Kidney (tissue), 14 donors: ENCODE data around the gene ATP11A. TPM values are rescaled to one million over a fixed set of nuclear protein-coding genes. Genes with fewer than 3 reads are reported as not detected.

Source experiments
- DNase-seq, 5 donors: peaks; one replicate each; pipeline ENCODE4 v3.0.0-alpha.2; 2013 to 2020
- FAIRE-seq: peaks from 2 replicates; lab custom pipeline; 2012; peaks lifted over from hg19 to GRCh38; lab: Jason Lieb, UNC
- H3K27ac ChIP-seq, 2 donors: one replicate each; pipeline ENCODE4 v1.7.0; 2013; ENCODE audit warnings: low read depth in 2 of 2, low read length in 2 of 2, inconsistent platforms in 1 of 2
- H3K27me3 ChIP-seq: one replicate; pipeline ENCODE4 v1.7.1; 2013; ENCODE audit warnings: low read length, inconsistent platforms; ENCODE audit not compliant: control insufficient read depth, insufficient read depth
- H3K36me3 ChIP-seq, 3 donors: one replicate each; pipeline versions ENCODE4 v1.7.0 to v1.7.1; 2013; ENCODE audit warnings: low read length in 3 of 3, control low read depth in 1 of 3, inconsistent platforms in 1 of 3; ENCODE audit not compliant: insufficient read depth in 3 of 3, control insufficient read depth in 2 of 3
- H3K4me1 ChIP-seq, 3 donors: one replicate each; pipeline versions ENCODE4 v1.7.0 to v1.7.1; 2013; ENCODE audit warnings: low read length in 3 of 3, inconsistent platforms in 1 of 3, low read depth in 1 of 3; ENCODE audit not compliant: control insufficient read depth in 2 of 3, insufficient read depth in 2 of 3
- H3K4me3 ChIP-seq, 3 donors: one replicate each; pipeline versions ENCODE4 v1.7.0 to v1.8.1; 2013; ENCODE audit warnings: low read length in 3 of 3, control low read depth in 1 of 3, inconsistent platforms in 1 of 3
- H3K9ac ChIP-seq, 3 donors: one replicate each; pipeline versions ENCODE4 v1.7.0 to v1.7.1; 2013; ENCODE audit warnings: low read length in 3 of 3, control low read depth in 1 of 3, inconsistent platforms in 1 of 3
- H3K9me3 ChIP-seq, 3 donors: one replicate each; pipeline versions ENCODE4 v1.7.0 to v1.7.1; 2013; ENCODE audit warnings: low read length in 3 of 3, control low read depth in 1 of 3, inconsistent platforms in 1 of 3; ENCODE audit not compliant: control insufficient read depth in 2 of 3, insufficient read depth in 1 of 3
- intact Hi-C: fragments of 100-400 bp; cut with DNase I; formaldehyde crosslinking; loops from one replicate; pipeline ENCODE4 v1.11.1; 2022
- polyA plus RNA-seq: library from polyadenylated mRNA; stranded (reverse); fragments of 350-450 nt; fragmentation: Illumina TruSeq; extraction: RNeasy Lipid Tissue Mini Kit (QIAGEN cat#74804); gene quantifications from one replicate; pipeline ENCODE4 v1.2.3, GENCODE V29; 2014; ENCODE audit warnings: low read depth, low replicate concordance; ENCODE audit not compliant: insufficient read depth
- total RNA-seq: library from RNA; stranded (reverse); fragmentation: NEBNext Ultra II Directional; extraction: Animal tissue kit (Norgen Biotek cat#: 25700); gene quantifications from one replicate; pipeline ENCODE4 v1.2.1, GENCODE V29; 2021
- TF ChIP-seq, protein P1 (sequence below): IDR thresholded peaks from 3 replicates; pipeline ENCODE4 v1.5.1; 2012; ENCODE audit warnings: mild to moderate bottlenecking, moderate library complexity, borderline replicate concordance; ENCODE audit not compliant: insufficient read depth; ENCODE audit errors: extremely low read depth
- donor health status: control.
- donor health status: control.
- donor health status: control.
- donor health status: control.
- donor health status: control.
- donor health status: DM: yes; HTN: yes; CAD: no.
- donor health status: Normal renal cell carcinoma (clear cell type).

The ATP11A gene
- total and polyA plus RNA-seq, 2 donors from 2014 or later = 4.9 to 212 TPM

- TF ChIP-seq, protein P1, sequence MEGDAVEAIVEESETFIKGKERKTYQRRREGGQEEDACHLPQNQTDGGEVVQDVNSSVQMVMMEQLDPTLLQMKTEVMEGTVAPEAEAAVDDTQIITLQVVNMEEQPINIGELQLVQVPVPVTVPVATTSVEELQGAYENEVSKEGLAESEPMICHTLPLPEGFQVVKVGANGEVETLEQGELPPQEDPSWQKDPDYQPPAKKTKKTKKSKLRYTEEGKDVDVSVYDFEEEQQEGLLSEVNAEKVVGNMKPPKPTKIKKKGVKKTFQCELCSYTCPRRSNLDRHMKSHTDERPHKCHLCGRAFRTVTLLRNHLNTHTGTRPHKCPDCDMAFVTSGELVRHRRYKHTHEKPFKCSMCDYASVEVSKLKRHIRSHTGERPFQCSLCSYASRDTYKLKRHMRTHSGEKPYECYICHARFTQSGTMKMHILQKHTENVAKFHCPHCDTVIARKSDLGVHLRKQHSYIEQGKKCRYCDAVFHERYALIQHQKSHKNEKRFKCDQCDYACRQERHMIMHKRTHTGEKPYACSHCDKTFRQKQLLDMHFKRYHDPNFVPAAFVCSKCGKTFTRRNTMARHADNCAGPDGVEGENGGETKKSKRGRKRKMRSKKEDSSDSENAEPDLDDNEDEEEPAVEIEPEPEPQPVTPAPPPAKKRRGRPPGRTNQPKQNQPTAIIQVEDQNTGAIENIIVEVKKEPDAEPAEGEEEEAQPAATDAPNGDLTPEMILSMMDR = no peak
- no peaks in the 10 kb centered on the region for H3K27me3 ChIP-seq
- H3K9ac ChIP-seq = no peak overlapping the region
- no peak overlapping the region for H3K4me3 ChIP-seq
- no peaks in the 10 kb centered on the region for H3K9me3 ChIP-seq
- FAIRE-seq (no peak), DNase-seq (no peak)
- intact Hi-C loops = no loop called here
- H3K27ac ChIP-seq = no peak overlapping the region
- peaks cover 0 to 29% (median 18%) of the 10 kb centered on the region in 3 donors for H3K4me1 ChIP-seq
- peaks cover 0 to 10% (median 2%) of the 10 kb centered on the region in 3 donors for H3K36me3 ChIP-seq
Observed at GRCh38 chr13:112910616-112911280, 220.9 kb downstream of the ATP11A start.

DNA sequence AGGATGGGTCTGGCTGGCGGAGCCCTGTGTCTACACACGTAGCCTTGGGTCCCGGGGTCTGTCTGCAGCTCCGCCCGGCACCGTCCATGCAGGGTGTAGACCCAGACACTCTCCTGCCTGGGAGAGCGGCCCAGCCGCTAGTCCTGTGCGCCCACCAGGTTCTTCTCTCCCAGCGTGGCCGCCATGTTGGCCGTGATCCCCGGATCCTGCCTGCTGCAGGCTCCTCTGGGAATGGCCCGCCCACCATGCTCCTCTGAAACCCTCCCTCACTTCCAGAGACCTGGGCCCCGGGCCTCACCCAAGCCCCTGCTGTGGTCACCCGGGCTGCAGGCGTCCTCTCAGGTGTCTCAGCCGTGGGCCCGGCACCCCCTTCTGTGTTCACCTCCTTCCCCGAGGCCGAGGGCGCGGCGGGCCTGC, 221.5 kb downstream of the ATP11A start:
- Histone ChIP-seq H3K27ac (no peak overlapping the region), H3K9ac (no peak overlapping the region), H3K4me1 (peaks cover 0 to 25% (median 14%) of the 10 kb centered on the region in 3 donors), H3K27me3 (no peaks in the 10 kb centered on the region), H3K9me3 (no peaks in the 10 kb centered on the region), H3K36me3 (peaks cover 0 to 6% (median 1%) of the 10 kb centered on the region in 3 donors), H3K4me3 (no peak overlapping the region)
- FAIRE-seq (no peak), DNase-seq (no peak)
- intact Hi-C loops = no loop called here
- TF ChIP-seq, protein P1 = no peak

- FAIRE-seq (no peak), DNase-seq (no peak)
- Histone ChIP-seq H3K4me3 (no peak overlapping the region), H3K27ac (no peak overlapping the region), H3K9ac (no peak overlapping the region), H3K36me3 (no peaks in the 10 kb centered on the region), H3K4me1 (peaks cover 0 to 20% (median 8%) of the 10 kb centered on the region in 3 donors), H3K9me3 (no peaks in the 10 kb centered on the region), H3K27me3 (no peaks in the 10 kb centered on the region)
- TF ChIP-seq, protein P1 = no peak
- intact Hi-C loops = no loop called here
Observed at GRCh38 chr13:112911883-112912282, 222.0 kb downstream of the ATP11A start.
